HL-60/S4 treated with phorbol 12-myristate 13-acetate at 8.2 ng/mL for 4 days and 3 days (cell line): ENCODE data around the gene PYROXD2.

ENCODE experiments used
- in situ Hi-C: fragments of 300-500 bp; cut with MboI; formaldehyde crosslinking; loops from 2 replicates; pipeline ENCODE4 v1.15.0; 2022; ENCODE audit warnings: low sequenced_read_pairs

PYROXD2 gene

DNA sequence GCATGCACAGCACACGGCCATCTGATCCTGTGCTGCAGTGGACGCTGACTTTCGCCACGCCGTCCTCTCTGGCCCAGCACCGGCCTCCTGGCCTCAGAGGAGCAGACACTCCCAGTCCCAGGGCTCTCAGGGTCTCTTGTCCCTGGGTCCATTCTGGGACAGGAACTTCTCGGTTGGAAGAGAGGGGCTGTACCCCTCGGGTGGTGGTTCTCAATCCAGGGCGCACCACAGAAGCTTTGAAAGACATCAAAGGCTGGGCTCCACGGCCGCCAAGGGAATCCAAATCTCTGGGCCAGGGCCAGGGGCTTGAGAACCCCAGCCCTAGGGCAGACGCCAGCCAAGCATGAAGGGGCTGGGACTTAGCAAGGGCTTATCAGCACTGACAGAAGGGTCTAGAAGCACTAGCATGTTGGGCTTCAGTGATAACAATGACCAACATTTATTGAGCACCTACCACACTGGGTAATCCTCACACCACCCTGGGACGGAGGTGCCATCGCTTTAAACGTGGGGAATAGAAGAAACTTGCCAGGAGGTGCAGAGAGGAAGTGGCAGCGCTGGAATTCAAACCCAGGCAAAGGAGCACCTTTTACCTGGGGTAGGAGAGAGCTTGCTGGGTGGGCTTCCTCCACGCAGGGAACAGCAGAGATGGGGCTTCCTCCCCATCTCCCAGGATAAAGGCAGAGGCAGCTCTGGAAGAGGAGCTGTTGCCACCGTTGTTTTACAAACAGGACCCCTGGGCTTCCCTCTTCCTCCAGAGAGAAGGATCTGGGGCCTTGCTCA lies 1.8 kb upstream of the PYROXD2 start:
- in situ Hi-C loops = no loop called here

DNA sequence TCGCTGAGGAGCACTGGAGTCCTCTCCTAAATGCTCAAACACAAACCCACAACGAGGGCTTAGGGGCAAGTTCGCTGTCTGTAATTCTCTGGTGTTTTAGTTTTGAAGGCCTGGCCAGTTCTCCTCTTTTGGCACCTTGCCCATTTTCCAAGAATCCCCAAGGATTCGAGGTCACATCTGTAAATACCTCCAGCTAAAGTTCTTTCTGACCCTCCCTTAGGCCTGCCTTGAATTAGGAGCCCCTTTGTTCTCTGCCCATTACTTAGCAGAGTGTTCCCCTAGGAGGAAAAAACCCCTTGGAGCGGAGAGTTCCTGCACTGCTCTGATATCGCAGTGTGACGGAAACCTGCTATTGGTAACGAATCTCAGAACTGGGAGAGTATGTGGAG lies 743 bp upstream of the PYROXD2 start:
- in situ Hi-C loops = no loop called here

DNA sequence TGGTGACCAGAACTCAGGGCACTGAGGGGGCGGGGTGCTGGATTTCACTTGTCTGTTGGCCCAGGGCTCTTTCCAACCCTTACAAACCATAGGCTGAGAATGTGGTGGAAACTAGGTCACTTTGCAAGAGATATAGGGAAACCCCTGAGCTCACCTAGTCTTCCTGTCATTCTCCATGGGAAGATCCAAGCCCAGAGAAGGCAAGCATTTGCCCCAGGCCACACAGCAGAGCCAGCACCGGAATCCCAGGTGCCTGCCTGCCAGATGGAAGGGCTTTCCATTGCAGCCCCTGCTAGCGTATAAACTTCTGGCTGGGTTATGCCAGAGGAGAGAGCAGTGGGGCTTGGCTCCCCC lies 427 bp downstream of the PYROXD2 start:
- in situ Hi-C loops = no loop called here

DNA sequence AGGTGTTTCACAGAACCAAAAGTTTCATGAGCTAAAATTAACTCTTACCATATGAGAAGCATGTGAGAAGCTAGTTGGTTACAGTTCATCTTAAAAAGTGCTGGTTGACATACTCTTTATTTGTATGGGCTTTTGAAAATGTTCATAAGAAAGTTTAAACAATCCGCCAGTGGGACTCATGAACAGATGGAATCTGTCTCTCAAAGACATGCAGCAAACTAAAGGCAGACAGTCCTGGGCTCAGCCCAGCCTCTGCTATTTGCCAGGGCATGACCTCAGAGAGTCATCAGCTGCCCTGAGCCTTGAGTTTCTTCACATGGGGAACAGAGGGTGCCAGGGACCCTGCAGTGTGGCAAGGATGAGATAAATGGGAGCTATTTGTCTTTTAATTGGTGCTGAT lies 3.2 kb downstream of the PYROXD2 start:
- in situ Hi-C loops = no loop called here

DNA sequence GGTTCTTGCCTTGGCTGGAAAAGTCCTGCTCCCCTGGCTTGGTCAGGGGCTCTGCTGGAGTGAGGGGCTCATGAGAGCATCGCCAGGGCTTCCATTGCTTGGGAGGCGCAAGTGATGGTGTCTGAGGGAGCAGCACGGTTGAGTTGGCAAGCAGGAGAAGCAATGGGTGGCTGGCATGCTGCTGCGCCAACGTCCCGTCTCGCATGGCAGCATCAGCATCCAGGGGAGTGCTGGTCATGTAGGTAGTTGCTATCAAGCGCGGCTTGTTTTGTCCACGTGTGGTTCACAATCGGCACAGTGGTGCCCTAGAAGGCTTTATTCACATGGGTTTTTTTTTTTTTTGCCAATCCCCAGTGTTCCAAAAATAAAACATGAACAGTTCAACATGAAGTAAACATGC lies 3.8 kb downstream of the PYROXD2 start:
- in situ Hi-C loops = no loop called here

DNA sequence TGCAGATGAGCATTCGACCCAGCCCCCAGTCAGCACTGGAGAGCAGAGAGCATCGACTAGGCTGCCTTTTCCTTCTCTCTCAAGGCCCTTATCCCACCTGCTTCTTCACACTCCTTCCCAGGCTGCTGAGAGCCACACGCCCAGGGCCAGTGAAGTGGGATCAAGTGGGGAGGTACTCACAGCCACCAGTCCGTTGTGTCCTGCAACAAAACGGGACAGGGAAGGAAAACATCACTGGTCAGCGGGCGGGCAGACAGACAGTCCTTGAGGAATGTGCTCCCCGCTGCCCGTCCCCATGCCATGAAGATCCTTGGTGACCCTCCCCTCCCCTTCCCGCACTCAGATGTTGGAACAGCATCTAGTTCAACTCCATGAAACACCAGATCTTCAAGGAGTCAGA lies 4.2 kb downstream of the PYROXD2 start:
- in situ Hi-C loops = no loop called here

DNA sequence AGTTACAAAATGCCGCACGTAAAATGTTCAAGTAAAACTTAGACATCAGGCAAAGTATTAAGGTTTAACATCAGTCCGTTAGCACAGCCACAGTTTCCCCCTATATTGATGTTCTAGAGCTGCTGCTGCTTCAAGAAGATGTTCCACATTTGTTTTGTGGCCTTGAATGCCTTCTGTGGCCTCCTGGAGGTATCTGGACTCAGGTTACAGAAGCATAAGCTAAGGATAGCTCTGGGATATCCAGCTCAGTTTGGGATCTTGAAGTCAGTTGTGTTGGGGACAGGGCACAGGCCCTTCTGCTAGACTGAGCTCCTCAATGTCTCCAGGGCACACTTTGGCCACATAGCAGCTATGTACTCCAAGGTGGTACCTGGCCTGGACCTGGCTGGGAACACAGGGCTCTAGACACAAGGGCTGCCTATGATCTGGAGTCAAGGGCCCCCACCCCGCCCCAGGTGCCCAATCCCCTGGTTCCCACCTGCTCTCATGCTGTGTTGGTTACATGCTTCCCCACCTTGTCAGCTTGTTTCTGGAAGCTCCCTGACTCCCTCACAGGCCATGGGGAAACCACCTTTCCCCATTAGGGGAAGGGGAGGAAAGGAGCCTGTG lies 4.7 kb downstream of the PYROXD2 start:
- in situ Hi-C loops = no loop called here

DNA sequence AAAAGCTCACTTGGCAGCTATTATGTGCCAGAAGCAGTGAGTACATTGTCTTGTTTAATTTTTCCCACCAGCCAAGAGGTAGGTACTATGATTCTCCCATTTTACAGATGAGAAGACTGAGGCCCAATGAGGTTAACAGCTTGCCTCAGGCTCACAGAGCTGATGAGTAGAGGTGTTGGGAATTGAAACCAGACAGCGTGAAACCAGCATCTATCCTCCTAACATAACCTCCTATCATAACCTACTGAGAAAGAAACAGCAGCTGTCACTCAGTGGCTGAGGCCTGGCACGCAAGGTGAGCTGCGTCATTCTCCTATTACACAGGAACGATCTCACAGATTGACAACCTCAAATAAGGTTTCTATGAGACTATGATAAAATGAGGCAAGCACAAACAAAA lies 6.2 kb downstream of the PYROXD2 start:
- in situ Hi-C loops = no loop called here

DNA sequence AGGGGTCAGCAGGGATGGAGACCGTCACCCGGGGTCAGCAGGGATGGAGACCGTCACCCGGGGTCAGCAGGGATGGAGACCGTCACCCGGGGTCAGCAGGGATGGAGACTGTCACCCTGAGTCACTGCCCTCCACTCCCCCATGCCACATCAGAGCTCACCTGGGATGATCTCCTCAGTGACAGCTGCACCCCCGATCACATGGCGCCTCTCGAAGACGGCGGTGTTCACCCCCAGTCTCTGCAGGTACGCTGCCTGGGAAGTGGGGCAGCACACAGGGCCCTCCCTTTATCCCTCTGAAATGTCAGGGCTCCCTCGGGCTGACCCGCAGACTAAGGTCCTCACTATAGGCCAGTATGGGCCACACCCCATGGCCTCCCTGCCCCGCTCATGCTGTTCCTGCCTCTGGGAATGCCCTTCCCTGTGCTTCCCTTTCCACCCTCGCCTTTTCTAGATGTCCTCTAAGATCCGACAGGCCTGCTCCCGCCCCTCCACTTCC lies 7.2 kb downstream of the PYROXD2 start:
- in situ Hi-C loops = no loop called here

DNA sequence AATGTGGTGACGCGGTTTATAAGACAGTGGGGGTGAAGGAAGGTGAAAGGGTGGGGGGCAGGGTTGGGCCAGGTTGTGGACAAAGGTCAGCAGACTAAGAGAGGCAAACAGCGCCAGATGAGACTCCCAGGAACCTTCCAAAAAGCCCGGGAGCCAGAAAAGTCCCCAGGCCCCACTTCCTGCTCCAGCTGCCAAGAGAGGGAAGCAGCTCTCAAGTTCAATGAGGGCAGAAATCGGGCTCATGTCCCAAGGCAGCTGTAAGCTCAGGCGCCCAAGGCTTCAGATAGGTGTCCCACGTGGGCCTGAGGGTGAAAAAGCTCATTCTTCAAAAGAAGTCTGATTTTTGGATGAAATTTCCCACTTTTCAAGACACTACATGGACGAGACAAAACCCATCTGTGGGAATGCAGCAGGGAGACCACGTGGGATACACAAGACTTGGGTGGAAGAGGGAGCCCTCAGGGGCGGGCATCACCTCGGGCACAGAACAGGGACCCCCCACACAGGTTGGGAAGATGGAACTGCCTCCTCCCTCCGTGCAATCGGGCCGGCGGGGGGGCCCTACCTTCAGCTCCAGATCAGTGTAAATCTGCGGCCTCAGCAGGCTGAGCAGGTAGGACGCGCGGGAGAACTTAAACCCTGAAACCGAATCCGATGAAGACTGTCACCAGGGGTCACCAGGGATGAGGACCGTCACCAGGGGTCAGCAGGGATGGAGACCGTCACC lies 7.8 kb downstream of the PYROXD2 start:
- in situ Hi-C loops = no loop called here

DNA sequence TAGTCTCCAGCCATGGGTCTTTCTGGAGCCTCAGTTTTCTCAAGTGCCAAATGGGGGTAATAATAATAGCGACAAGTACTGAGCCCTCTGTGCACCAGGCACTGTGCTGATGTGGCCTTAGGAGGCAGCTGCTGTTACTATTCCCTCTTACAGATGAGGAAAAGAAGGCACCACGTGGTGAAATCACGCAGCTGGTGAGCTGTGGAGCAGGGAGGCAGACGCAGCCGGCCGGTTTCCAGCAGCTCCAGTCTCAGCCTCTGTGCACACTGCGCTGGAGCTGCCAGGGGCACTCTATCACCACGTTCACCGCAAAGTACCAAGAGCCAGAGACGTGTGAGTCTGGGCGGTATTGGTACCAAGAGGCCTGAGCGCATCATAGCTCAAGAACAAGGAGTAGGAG lies 9.6 kb downstream of the PYROXD2 start:
- in situ Hi-C loops = no loop called here

DNA sequence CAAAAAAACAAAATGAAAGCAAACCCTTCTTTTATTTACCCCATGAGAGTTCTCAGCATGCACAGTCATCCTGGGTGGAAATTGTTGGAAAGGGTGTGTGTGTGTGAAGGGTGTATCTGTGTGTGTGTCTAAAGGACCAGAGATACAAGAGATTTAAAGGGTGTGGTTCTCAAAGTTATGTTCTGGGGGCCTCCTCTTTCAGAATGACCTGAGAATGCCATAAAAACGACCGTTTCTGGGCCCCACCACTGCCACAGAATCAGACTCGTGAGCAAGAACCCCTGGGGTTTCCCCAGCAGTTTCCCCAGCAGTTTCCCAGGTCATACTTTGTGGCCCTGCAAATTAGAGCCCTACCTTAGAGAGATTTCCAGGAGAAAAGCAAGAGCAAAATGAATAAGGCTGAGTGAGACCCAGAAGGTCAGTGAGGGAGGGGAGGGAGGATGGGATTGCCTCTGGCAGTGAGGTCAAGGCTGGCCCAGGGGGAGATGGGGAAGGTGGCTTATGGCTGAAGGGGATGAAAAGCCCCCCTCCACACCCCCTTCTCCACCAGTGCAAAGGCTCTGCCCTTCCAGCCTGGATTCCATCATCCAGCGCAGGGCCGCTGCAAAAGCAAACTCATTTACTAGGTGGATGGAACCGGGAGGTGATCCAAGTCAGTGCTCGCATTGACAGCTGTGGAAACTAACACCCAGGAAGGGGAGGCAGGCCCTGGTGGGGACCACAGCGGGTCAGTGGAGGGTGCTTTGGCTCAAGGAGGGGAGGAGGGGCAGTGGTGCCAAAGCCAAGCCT lies 10.2 kb downstream of the PYROXD2 start:
- in situ Hi-C loops = no loop called here

DNA sequence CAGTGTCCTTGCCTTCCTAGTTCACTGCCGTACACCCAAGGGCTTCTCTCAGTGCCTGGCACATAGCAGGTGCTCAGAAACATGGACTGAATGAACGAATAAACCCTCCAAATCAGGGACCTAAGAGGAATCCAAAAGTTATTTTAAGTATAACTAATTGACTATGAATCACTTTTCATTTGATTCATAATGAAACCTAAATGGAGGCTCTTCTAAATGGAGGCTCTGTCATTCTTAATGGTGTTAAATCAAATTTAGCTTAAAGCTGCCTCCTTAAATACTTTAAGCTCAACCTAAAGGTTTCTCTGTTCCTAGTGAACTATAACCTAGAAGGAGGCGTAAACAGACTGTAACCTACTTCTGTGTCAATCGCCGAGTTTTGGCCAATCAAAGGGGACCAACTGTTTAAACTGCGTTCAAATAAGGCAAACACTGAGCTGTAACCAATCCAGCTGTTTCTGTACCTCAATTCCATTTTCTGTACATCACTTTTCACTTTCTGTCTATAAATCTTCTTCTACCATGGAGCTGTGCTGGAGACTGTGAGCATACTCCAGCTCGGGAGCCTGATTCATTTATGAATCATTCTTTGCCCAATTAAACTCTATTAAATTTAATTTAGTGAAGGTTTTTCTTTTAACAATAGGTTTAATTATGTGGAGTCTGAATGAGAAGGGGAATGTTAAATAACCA lies 11.0 kb downstream of the PYROXD2 start:
- in situ Hi-C loops = no loop called here

DNA sequence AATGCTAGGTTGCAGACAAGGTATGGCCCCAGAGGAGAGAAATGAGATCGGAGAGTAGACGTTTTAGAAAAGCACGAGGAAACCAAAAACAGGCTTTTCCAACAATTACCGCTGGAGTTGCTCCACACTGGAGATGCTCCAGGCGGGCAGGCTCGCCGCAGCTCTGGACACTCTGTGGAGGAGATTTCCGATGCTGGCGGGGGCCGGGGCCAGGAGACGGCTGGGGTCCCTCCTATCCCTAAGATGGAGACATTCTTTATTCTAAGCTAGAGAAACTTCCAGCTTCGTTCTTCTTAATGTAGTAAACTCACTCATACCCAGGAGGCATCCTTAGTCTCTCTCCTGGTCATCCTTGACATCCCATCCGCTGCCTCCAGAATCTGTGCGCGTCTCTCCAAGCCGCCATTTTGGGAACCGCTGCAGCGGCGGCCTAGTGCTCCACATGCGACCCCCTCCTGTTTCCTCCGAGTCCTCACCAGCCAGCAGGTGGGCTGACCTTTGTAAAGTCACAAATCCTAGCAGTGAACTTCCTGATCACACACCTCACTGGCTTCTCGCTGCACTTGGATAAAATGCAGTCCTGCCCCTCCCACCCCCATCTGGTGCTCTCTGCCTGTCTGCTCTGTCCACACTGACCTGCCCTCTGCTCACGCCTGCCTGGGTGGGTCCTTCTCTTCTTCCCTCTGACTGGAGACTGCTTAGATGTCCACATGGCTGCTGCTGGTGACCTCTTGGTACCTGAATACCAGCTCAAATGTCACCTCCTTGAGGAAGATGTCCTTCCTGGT lies 11.9 kb downstream of the PYROXD2 start:
- in situ Hi-C loops = no loop called here

DNA sequence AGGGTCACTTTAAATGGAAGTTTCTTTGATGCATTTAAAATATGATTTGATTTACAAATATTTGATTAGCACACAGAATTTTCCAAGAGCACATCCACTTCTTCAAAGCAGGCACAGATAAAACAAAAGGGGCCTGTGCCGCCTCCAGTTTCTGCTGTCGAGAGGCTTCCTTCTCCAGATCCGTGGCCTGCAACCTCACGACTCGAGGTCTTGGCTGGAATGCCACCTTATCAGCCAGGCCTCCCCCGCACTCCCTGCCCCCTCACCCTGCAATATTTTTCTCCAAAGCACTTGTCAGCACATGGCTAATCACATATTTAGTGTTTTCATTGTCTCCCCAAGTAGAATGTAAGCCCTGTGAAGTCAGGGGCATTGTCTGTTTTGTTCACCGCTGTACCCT lies 12.5 kb downstream of the PYROXD2 start:
- in situ Hi-C loops = no loop called here

DNA sequence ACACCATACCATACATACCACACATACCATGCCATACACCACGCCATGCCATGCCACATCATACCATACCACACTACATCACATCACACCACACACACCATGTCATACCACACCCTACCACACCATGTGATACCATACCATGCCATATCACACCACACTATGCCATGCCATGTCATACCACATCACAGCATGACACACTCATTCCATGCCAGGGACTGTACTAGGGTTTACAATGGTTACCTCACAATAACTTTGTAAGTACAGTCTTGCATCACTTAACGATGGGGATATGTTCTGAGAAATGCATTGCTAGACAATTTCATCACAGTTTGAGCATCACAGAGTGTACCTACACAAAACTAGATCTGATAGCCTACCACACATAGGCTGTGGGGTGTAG lies 14.5 kb downstream of the PYROXD2 start:
- in situ Hi-C loops = no loop called here

DNA sequence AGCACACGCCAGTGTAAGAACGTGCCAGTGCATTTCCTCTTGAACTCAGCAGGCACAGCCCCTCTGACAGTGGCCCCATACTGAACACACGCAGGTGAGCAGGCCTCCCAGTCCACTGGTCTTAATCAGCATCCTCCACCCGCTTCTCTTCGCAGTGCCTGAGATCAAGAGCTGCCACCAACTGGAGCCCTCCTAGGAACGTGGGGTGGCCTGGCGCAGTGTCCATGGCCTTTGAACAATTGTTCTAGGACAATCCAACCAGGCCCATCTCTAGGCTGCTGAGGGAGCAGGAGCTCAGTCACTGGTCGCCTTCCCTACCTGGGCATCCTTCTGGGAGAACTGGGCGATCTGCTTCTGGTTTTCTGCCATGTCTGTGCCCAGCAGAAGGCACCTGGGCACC lies 15.2 kb downstream of the PYROXD2 start:
- in situ Hi-C loops = no loop called here

DNA sequence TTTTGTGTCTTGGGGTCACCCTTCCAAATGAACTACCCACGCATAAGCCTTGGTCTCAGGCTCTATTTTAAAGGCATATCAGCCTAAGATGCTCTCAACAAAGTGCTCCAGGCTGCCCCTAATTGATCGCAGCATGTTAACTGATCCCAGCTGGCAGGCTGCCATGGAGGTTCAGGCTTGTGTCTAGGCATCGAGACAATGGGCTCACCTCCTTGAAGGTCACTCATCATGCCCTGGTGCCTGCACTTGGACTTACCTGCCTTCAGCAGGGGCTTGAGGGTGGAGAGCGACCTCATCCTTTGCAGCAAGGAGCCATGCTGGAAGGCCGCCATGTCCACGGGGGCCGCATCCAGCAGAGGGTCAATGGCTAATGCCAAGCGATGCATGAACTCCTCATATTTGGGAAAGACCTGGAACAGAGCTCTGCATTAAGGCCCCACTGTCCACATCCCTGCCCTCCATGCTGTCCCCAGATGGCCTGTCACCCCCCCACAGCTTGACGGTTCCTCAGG lies 17.8 kb downstream of the PYROXD2 start:
- in situ Hi-C loops = no loop called here
